Omental fat pad (tissue), 4 donors: ENCODE measurements around the gene KIRREL3. TPM values are rescaled to one million over a fixed set of nuclear protein-coding genes. Genes with fewer than 3 reads are reported as not detected.

Experiments used
- ATAC-seq: fragments of 150-250 bp; one replicate; pipeline ENCODE4 v1.9.1; 2016; ENCODE audit warnings: mild to moderate bottlenecking, moderate library complexity; ENCODE audit not compliant: low FRiP score
- DNase-seq: peaks from one replicate; pipeline ENCODE4 v3.0.0-alpha.2; 2019; ENCODE audit warnings: low spot score
- total RNA-seq, 4 donors: library from RNA; depleted of rRNA; stranded (reverse); fragments of >200 nt; gene quantifications; one replicate each; pipeline ENCODE4 v1.1.0, GENCODE V29; 2016
- TF ChIP-seq, protein P1 (sequence below), 3 donors: fragments of 450-650 bp; IDR thresholded peaks; one replicate each; pipeline ENCODE4 v1.5.1; 2016 to 2017; ENCODE audit warnings: antibody characterized with exemption in 3 of 3, mild to moderate bottlenecking in 3 of 3, moderate library complexity in 2 of 3

Gene KIRREL3
- total RNA-seq, 4 donors from 2014 or later, result 0.09 to 0.60 TPM; not detected in 2

DNA sequence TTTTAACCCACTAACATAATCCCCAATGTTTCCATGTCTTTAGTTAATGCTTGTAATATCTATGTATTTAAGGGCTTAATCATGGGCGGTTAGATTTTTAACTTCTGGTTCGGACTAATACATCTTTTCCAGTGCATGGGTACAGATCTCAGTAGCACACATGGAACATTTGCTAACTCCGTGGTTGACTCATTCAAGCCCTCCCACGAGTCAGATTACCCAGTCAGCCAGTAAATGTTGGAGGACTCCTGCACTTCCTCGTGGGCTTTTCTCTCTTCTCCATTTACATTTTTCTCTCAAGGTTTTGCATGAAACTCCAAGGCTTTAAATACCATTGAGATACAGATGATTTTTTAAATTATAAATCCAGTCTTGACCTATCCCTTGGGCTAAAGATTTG, 331.2 kb downstream of the KIRREL3 start:
- TF ChIP-seq, protein P1, sequence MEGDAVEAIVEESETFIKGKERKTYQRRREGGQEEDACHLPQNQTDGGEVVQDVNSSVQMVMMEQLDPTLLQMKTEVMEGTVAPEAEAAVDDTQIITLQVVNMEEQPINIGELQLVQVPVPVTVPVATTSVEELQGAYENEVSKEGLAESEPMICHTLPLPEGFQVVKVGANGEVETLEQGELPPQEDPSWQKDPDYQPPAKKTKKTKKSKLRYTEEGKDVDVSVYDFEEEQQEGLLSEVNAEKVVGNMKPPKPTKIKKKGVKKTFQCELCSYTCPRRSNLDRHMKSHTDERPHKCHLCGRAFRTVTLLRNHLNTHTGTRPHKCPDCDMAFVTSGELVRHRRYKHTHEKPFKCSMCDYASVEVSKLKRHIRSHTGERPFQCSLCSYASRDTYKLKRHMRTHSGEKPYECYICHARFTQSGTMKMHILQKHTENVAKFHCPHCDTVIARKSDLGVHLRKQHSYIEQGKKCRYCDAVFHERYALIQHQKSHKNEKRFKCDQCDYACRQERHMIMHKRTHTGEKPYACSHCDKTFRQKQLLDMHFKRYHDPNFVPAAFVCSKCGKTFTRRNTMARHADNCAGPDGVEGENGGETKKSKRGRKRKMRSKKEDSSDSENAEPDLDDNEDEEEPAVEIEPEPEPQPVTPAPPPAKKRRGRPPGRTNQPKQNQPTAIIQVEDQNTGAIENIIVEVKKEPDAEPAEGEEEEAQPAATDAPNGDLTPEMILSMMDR (IDR thresholded peaks at IDR 0.05), result no peak
- DNase-seq (no peak), ATAC-seq (no peak)

DNA sequence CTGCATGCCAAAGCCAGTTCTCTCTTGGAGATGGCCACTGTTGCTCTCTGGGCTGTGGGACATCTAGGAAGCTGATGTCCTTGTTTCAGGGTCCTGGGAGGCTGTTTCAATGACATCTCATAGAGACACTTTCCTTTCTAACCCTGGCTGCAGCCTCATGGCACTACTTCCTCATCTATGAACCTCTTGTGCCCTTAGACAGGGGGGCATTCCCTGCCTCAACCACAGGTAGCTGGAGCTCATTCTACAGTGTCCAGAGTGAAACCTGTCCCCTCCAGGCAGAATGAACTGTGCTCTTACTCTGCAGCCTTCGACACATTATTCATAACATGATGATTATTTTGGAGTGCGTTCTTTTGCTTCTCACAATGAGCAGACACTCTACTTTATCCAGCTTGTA, 335.9 kb downstream of the KIRREL3 start:
- TF ChIP-seq, protein P1 (IDR thresholded peaks at IDR 0.05), result no peak
- no peak for DNase-seq
- no peak for ATAC-seq

DNA sequence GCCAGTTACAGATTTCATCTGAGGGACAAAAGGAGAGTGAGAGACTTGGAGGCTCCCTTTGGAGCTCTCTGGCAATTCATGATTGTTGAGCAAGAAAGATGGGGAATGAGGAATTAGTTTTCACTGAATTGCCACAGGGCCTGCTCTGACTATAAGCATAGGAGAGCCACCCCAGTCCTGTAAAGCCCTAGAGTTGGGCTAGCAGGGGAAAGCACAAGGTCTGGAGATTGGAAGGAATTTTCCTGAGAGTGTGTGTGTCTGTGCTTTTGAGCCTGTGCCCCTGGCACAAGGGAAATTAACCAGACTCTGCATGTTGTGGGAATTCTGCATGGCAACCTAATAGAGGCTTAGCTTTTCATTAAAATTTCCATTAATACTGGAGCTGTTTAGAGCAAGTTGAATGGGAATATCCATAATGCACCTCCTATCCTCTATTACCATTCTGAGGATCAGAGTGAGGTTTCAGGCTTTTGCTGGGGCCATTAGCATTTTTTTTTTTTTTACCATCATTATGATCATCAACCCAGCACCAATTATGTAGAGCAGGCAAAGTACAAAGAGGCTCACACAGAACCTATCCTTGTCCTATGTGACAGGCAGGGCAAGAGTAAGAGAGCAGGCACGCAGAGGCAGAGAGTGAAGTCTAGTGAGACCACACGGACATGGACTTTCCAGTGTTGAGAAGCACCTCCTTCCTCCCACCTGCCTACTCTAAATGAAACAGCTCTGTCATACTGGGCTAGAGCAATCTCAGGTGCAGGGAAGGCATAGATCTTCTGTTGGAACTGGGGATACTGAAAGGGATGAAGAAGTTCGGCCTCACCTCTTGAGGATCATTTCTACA, 336.6 kb downstream of the KIRREL3 start:
- TF ChIP-seq, protein P1 (IDR thresholded peaks at IDR 0.05), result no peak
- DNase-seq (no peak), ATAC-seq (no peak)

DNA sequence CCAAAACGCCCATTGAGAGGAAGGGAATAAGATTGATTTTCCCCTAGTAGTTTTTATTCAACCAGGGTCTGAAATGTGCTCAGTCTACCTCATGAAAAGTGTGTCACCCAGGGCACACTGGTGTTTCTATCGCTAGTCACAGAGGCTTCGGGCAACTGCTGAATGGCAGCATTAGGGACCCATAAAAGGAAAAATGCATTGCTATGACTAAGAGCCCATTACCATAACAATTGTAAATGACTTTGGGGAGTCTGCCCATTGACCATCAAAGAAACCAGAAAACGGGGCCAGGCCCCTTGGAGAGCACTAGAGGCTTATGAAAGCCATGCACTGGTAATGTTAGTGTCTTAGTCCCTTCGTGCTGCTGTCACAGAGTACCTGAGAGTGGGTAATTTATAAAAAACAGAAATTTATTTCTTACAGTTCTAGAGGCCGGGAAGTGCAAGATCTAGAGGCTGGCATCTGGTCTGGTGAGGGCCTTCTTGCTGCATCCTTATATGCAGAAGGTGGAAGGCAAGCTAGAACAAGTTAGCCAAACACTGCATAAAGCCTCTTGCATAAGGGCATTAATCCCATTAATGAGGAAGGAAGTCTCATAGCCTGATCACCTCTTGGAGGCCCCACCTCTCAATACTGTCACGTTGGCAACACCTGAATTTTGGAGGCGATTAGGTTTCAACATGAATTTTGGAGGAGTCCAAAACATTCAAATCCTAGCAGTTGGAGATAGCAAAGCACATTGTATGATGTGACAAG, 338.4 kb downstream of the KIRREL3 start:
- ATAC-seq (no peak), DNase-seq (no peak)
- TF ChIP-seq, protein P1 (IDR thresholded peaks at IDR 0.05), result no peak

DNA sequence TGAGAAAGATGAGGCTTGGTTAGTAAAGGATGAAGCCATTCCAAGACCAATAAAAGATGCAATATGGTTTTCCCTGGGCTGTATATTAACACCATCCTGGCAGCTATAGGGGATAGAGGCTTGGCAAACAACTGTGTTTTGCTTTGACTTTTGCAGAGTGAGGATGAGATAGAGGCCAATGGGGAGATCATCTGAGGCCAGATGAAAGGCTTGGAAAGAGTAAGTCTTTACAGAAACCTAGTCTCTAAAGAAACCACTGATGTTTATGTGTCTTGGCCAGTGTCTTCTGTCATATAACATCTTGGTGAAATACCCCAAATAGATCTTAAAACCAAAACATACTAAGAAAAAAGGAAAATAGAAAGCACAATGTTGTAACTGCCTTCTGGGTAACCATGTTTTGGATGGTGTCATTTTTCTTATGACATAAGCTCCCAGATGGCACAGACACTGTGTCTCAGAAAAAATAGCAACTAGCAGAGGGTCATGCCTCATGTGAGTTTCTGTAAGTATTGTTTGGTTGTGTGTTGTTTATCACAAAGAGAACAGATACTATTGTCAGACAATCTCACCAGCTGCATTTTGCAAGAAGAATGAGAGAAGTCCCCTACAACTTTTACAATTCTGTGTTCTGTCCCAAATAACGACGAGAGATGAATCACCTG, 339.7 kb downstream of the KIRREL3 start:
- ATAC-seq, result no peak
- TF ChIP-seq, protein P1 (IDR thresholded peaks at IDR 0.05), result no peak
- no peak for DNase-seq

DNA sequence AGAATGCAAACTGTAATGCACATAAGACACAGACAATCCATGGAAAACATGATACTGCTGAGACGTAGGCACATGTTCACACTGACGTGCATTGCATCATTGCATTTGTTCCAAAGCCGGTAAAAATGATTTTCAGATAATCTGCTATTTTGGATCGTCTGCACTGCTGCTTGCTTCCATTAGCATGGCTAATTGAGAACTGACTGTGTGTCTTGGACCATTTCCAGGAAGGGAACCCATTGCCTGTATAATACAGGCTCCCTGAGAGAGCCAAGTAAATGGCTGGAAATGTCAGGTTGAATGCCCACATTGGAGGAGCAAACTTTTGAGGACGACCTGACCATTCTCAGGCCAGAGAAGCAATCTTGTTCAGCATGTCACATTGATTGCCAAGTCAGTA, 340.2 kb downstream of the KIRREL3 start:
- ATAC-seq, result no peak
- no peak for DNase-seq
- TF ChIP-seq, protein P1 (IDR thresholded peaks at IDR 0.05), result no peak
